Spleen (tissue), 7 donors: ENCODE results near the gene CDC42EP3.

Experiments used
- POLR2A ChIP-seq, 3 donors: fragments of 450-650 bp; IDR thresholded peaks; one replicate each; pipeline ENCODE4 v1.5.1; 2017; ENCODE audit warnings: antibody characterized with exemption in 3 of 3, mild to moderate bottlenecking in 1 of 3
- POLR2AphosphoS5 ChIP-seq, 3 donors: sonication (generic); formaldehyde crosslinking; IDR thresholded peaks; one replicate each; pipeline ENCODE4 v1.5.1; 2017; ENCODE audit warnings: antibody characterized with exemption in 3 of 3
- TF ChIP-seq, protein P1 (sequence below), 11 experiments: fragments of 200-600 bp in 7 of 11; fragments of 450-650 bp in 4 of 11; sonication (generic) in 4 of 11; IDR thresholded peaks in 8 of 11; conservative IDR thresholded peaks in 3 of 11; 1 replicate in 7 of 11; 2 replicates in 4 of 11; pipeline versions ENCODE4 v1.4.0 to v1.8.0; 2016 to 2021; ENCODE audit warnings: antibody characterized with exemption in 11 of 11, inconsistent platforms in 4 of 11, mild to moderate bottlenecking in 1 of 11
- donor health status: DM: no; HTN: no; CAD: no; lungs with moderate emphysema.
- donor health status: DM: no; HTN: no; CAD: no.
- donor health status: DM: no; HTN: no; CAD: no.

DNA sequence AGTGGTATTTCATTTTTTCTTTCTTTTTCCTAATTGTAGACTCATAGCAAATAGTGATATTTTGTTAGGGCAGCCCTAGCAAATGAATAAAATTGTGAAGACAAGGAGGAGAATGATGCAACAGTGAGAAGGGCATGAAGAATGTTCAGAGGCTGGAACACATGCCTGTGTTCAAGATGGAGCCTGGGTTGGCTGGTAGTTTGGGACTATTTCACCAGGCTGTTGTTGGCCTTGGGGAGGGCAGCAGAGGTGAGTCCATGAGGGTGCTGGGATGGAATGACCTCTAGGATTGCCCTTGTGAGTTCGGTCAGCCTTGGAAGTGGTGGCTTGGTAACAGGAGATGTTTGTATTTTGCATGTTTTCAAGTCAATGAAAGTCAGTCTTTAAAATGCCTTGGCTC is 10.1 kb upstream of the CDC42EP3 start:
- TF ChIP-seq, protein P1, sequence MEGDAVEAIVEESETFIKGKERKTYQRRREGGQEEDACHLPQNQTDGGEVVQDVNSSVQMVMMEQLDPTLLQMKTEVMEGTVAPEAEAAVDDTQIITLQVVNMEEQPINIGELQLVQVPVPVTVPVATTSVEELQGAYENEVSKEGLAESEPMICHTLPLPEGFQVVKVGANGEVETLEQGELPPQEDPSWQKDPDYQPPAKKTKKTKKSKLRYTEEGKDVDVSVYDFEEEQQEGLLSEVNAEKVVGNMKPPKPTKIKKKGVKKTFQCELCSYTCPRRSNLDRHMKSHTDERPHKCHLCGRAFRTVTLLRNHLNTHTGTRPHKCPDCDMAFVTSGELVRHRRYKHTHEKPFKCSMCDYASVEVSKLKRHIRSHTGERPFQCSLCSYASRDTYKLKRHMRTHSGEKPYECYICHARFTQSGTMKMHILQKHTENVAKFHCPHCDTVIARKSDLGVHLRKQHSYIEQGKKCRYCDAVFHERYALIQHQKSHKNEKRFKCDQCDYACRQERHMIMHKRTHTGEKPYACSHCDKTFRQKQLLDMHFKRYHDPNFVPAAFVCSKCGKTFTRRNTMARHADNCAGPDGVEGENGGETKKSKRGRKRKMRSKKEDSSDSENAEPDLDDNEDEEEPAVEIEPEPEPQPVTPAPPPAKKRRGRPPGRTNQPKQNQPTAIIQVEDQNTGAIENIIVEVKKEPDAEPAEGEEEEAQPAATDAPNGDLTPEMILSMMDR (IDR thresholded peaks at IDR 0.05 in 8 of 11, conservative IDR thresholded peaks at IDR 0.05 in 3 of 11) = no peak
- no peak for TF ChIP-seq POLR2A (IDR thresholded peaks at IDR 0.05)
- no peak for TF ChIP-seq POLR2AphosphoS5 (IDR thresholded peaks at IDR 0.05)
